Activated naive CD8-positive, alpha-beta T cell treated with anti-CD3 and anti-CD28 coated beads for 36 hours (primary cell): ENCODE results near the gene DSCAM. TPM values are rescaled to one million over a fixed set of nuclear protein-coding genes. Genes with fewer than 3 reads are reported as not detected.

ENCODE experiments used
- DNase-seq: peaks from one replicate; pipeline ENCODE4 v3.0.0; 2021
- H3K27ac Mint-ChIP-seq: one replicate; pipeline ENCODE4 v1.8.0; 2022; ENCODE audit warnings: mild to moderate bottlenecking, moderate library complexity, mixed read lengths
- H3K27me3 Mint-ChIP-seq: one replicate; pipeline ENCODE4 v1.8.0; 2022; ENCODE audit warnings: mild to moderate bottlenecking, mixed read lengths
- H3K36me3 Mint-ChIP-seq: one replicate; pipeline ENCODE4 v1.8.0; 2021; ENCODE audit warnings: mild to moderate bottlenecking, mixed read lengths
- H3K4me1 Mint-ChIP-seq: one replicate; pipeline ENCODE4 v1.8.0; 2021; ENCODE audit warnings: mixed read lengths
- H3K4me3 Mint-ChIP-seq: one replicate; pipeline ENCODE4 v1.8.0; 2022; ENCODE audit warnings: mild to moderate bottlenecking, moderate library complexity, mixed read lengths
- H3K9me3 Mint-ChIP-seq: one replicate; pipeline ENCODE4 v1.8.0; 2022; ENCODE audit warnings: mixed read lengths
- total RNA-seq, 2 experiments: library from RNA; stranded (reverse); gene quantifications; one replicate each; pipeline ENCODE4 v1.2.3, GENCODE V29; 2021

Gene DSCAM
- total RNA-seq, 2 experiments from 2014 or later, result not detected

GRCh38 chr21:40067751-40068150 lies 779.2 kb downstream of the DSCAM start:
- Mint-ChIP-seq H3K27ac (no peak overlapping the region), H3K4me3 (no peak overlapping the region), H3K4me1 (no peaks in the 10 kb centered on the region), H3K9me3 (no peaks in the 10 kb centered on the region), H3K36me3 (no peaks in the 10 kb centered on the region), H3K27me3 (no peaks in the 10 kb centered on the region)
- no peak for DNase-seq

- Mint-ChIP-seq H3K36me3 (no peaks in the 10 kb centered on the region), H3K4me1 (no peaks in the 10 kb centered on the region), H3K27ac (no peak overlapping the region), H3K27me3 (no peaks in the 10 kb centered on the region), H3K9me3 (no peaks in the 10 kb centered on the region), H3K4me3 (no peak overlapping the region)
- DNase-seq, result no peak
Observed at GRCh38 chr21:40066221-40066620, 780.7 kb downstream of the DSCAM start.

GRCh38 chr21:40060083-40060677 lies 786.8 kb downstream of the DSCAM start:
- peaks cover 6% of the 10 kb centered on the region for H3K27me3 Mint-ChIP-seq
- no peaks in the 10 kb centered on the region for H3K4me1 Mint-ChIP-seq
- no peak overlapping the region for H3K27ac Mint-ChIP-seq
- H3K36me3 Mint-ChIP-seq, result no peaks in the 10 kb centered on the region
- no peak for DNase-seq
- H3K9me3 Mint-ChIP-seq, result peaks cover 3% of the 10 kb centered on the region
- H3K4me3 Mint-ChIP-seq, result no peak overlapping the region

- Mint-ChIP-seq H3K36me3 (no peaks in the 10 kb centered on the region), H3K9me3 (peaks cover 3% of the 10 kb centered on the region), H3K27me3 (peaks cover 6% of the 10 kb centered on the region), H3K4me3 (no peak overlapping the region), H3K4me1 (no peaks in the 10 kb centered on the region), H3K27ac (no peak overlapping the region)
- no peak for DNase-seq
Observed at GRCh38 chr21:40057331-40057730, 789.6 kb downstream of the DSCAM start.

- no peak overlapping the region for H3K4me3 Mint-ChIP-seq
- H3K27me3 Mint-ChIP-seq, result peaks cover 6% of the 10 kb centered on the region
- no peaks in the 10 kb centered on the region for H3K36me3 Mint-ChIP-seq
Observed at GRCh38 chr21:40056031-40056430, 790.9 kb downstream of the DSCAM start.

GRCh38 chr21:40054403-40054802 lies 792.6 kb downstream of the DSCAM start:
- H3K27me3 Mint-ChIP-seq, result peaks cover 4% of the 10 kb centered on the region
- H3K36me3 Mint-ChIP-seq, result no peaks in the 10 kb centered on the region
- H3K9me3 Mint-ChIP-seq, result peaks cover 3% of the 10 kb centered on the region
- no peak overlapping the region for H3K4me3 Mint-ChIP-seq
- DNase-seq, result no peak
- H3K27ac Mint-ChIP-seq, result no peak overlapping the region
- H3K4me1 Mint-ChIP-seq, result no peaks in the 10 kb centered on the region

More at GRCh38 chr21:40056031-40056430, 790.9 kb downstream of the DSCAM start:
- H3K9me3 Mint-ChIP-seq, result peaks cover 3% of the 10 kb centered on the region
- no peak for DNase-seq
- no peak overlapping the region for H3K27ac Mint-ChIP-seq
- H3K4me1 Mint-ChIP-seq, result no peaks in the 10 kb centered on the region

GRCh38 chr21:40053007-40053406 lies 794.0 kb downstream of the DSCAM start:
- H3K27me3 Mint-ChIP-seq, result peaks cover 6% of the 10 kb centered on the region
- no peak overlapping the region for H3K27ac Mint-ChIP-seq
- H3K9me3 Mint-ChIP-seq, result peaks cover 3% of the 10 kb centered on the region
- DNase-seq, result no peak
- no peaks in the 10 kb centered on the region for H3K4me1 Mint-ChIP-seq
- no peaks in the 10 kb centered on the region for H3K36me3 Mint-ChIP-seq
- H3K4me3 Mint-ChIP-seq, result no peak overlapping the region

GRCh38 chr21:40052276-40052675 lies 794.7 kb downstream of the DSCAM start:
- Mint-ChIP-seq H3K27me3 (peaks cover 6% of the 10 kb centered on the region), H3K9me3 (peaks cover 3% of the 10 kb centered on the region), H3K27ac (no peak overlapping the region), H3K4me3 (no peak overlapping the region), H3K36me3 (no peaks in the 10 kb centered on the region), H3K4me1 (no peaks in the 10 kb centered on the region)
- DNase-seq, result no peak

- DNase-seq, result no peak
- H3K27ac Mint-ChIP-seq, result no peak overlapping the region
- no peaks in the 10 kb centered on the region for H3K36me3 Mint-ChIP-seq
- H3K27me3 Mint-ChIP-seq, result peaks cover 6% of the 10 kb centered on the region
- H3K4me1 Mint-ChIP-seq, result no peaks in the 10 kb centered on the region
- H3K4me3 Mint-ChIP-seq, result no peak overlapping the region
- H3K9me3 Mint-ChIP-seq, result peaks cover 3% of the 10 kb centered on the region
Observed at GRCh38 chr21:40051801-40052200, 795.2 kb downstream of the DSCAM start.

GRCh38 chr21:40049931-40050290 lies 797.0 kb downstream of the DSCAM start:
- Mint-ChIP-seq H3K9me3 (no peaks in the 10 kb centered on the region), H3K36me3 (no peaks in the 10 kb centered on the region)

GRCh38 chr21:40049031-40049930 lies 797.7 kb downstream of the DSCAM start:
- Mint-ChIP-seq H3K27ac (no peak overlapping the region), H3K4me1 (no peaks in the 10 kb centered on the region), H3K9me3 (no peaks in the 10 kb centered on the region), H3K36me3 (no peaks in the 10 kb centered on the region), H3K4me3 (no peak overlapping the region), H3K27me3 (peaks cover 3% of the 10 kb centered on the region)
- no peak for DNase-seq

More at GRCh38 chr21:40049931-40050290, 797.0 kb downstream of the DSCAM start:
- Mint-ChIP-seq H3K27me3 (peaks cover 3% of the 10 kb centered on the region), H3K27ac (no peak overlapping the region), H3K4me1 (no peaks in the 10 kb centered on the region), H3K4me3 (no peak overlapping the region)
- no peak for DNase-seq

- Mint-ChIP-seq H3K4me1 (no peaks in the 10 kb centered on the region), H3K9me3 (no peaks in the 10 kb centered on the region), H3K27me3 (peaks cover 3% of the 10 kb centered on the region), H3K27ac (no peak overlapping the region), H3K4me3 (no peak overlapping the region), H3K36me3 (no peaks in the 10 kb centered on the region)
- DNase-seq, result no peak
Observed at GRCh38 chr21:40047993-40048730, 798.8 kb downstream of the DSCAM start.

- H3K27me3 Mint-ChIP-seq, result peaks cover 3% of the 10 kb centered on the region
- DNase-seq, result no peak
- no peaks in the 10 kb centered on the region for H3K36me3 Mint-ChIP-seq
- no peaks in the 10 kb centered on the region for H3K9me3 Mint-ChIP-seq
- H3K4me1 Mint-ChIP-seq, result no peaks in the 10 kb centered on the region
- no peak overlapping the region for H3K4me3 Mint-ChIP-seq
- no peak overlapping the region for H3K27ac Mint-ChIP-seq
Observed at GRCh38 chr21:40047211-40047610, 799.7 kb downstream of the DSCAM start.

GRCh38 chr21:40043866-40044265 lies 803.1 kb downstream of the DSCAM start:
- Mint-ChIP-seq H3K27ac (no peak overlapping the region), H3K9me3 (no peaks in the 10 kb centered on the region), H3K4me1 (no peaks in the 10 kb centered on the region), H3K36me3 (no peaks in the 10 kb centered on the region), H3K27me3 (no peaks in the 10 kb centered on the region), H3K4me3 (no peak overlapping the region)
- DNase-seq, result no peak

GRCh38 chr21:40043423-40043822 lies 803.5 kb downstream of the DSCAM start:
- H3K27me3 Mint-ChIP-seq, result no peaks in the 10 kb centered on the region
- no peak overlapping the region for H3K4me3 Mint-ChIP-seq
- no peaks in the 10 kb centered on the region for H3K36me3 Mint-ChIP-seq
- H3K27ac Mint-ChIP-seq, result no peak overlapping the region
- no peak for DNase-seq
- H3K9me3 Mint-ChIP-seq, result no peaks in the 10 kb centered on the region
- no peaks in the 10 kb centered on the region for H3K4me1 Mint-ChIP-seq
